Fibroblast of pulmonary artery (primary cell): Measurements from ENCODE around the gene SPATS2.
"Not testable (repeated sequence)": the region's sequence is repeated elsewhere in the genome, so short reads cannot be mapped to it uniquely, and the experiment has no call there.

Source experiments
- DNase-seq: peaks from one replicate; pipeline ENCODE4 v3.0.0-alpha.2; 2010; ENCODE audit warnings: low read depth
- H3K4me3 ChIP-seq: replicated peaks from 2 replicates; pipeline ENCODE4 v1.5.1; 2011; ENCODE audit warnings: low read depth, mild to moderate bottlenecking, control low read depth, low read length, moderate library complexity
- CTCF ChIP-seq: IDR thresholded peaks from 2 replicates; pipeline ENCODE4 v1.5.1; 2011; ENCODE audit warnings: mild to moderate bottlenecking, control low read depth, low read length, inconsistent platforms; ENCODE audit errors: missing control alignments

Gene SPATS2

DNA sequence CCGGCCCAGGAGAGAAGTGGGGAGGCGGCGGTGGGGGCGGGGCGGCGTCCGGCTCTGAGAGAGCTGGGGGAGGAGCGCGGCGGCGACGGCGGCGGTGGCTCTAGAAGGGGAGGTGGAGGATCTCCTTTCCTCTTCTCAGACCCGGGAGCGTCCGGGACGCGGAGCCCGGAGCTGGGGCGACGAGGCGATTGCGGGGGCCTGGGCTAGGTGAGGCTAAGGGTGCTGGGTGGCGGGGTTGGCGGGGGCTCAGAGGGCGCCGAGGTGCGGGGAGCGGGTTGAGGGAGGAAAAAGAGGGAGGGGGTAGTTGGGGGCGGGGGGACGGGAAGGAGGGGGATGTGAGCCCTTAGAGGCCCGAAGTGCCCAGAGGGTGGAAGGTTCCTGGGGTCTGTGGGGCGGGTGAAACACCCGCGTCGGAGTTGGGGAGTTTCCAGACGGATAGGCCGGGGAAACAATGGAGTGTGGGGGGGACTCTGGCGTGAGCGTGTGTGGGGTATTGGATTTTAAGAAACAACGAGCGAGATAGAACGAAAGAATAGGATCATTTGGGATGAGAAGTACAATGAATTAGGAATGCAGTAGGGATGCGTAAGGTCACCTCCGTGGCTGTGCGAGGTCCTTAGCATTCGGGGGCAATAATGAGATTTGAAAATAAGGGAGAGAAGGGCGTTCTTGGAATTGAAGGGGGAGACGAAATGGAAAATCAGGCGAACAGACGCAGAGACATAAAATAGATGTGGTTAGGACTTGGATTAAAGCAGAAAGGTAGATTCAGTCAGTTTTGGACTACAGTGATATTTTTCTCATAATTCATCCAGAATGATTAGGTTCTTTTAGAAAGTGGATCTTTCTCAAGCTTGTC, at the start of gene SPATS2:
SPATS2 (plus strand) TSS at position 82 of the 859 bp plus-strand sequence. CDS start 93,551 bp downstream, outside the sequence.
- peak; percentile 49 for DNase-seq
- TF ChIP-seq CTCF: no peak
- peak within 1 kb of the TSS; percentile 61 for H3K4me3 ChIP-seq

DNA sequence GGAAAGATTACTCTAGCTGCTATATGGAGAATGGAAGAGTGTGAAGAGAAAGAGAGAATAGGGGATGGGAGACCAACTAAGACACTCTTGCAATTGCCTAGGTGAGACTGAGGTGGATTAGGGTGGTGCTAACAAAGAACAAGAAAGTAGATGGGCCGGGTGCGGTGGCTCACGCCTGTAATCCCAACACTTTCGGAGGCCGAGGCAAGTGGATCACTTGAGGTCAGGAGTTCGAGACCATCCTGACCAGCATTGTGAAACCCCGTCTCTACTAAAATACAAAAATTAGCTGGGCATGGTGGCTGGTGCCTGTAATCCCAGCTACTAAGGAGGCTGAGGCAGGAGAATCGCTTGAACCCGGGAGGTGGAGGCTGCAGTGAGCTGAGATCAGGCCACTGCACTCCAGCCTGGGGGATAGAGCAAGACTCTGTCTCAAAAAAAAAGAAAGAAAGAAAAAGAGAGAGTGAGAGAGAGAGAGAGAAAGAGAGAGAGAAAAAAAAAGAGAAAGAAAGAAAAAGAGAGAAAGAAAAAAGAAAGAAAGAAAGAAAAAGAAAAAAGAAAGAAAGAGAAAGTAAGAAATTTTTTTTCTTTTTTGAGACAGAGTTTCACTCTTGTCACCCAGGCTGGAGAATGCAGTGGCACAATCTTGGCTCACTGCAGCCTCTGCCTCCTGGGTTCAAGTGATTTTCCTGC, 46.7 kb upstream of the SPATS2 start:
- H3K4me3 ChIP-seq, DNase-seq: not testable (repeated sequence)

GRCh38 chr12:49322367-49322707, 44.9 kb upstream of the SPATS2 start:
- no peak for TF ChIP-seq CTCF
- H3K4me3 ChIP-seq: peak overlapping the region; percentile 78
- no peak for DNase-seq

- peak within 1 kb of the TSS; percentile 78 for H3K4me3 ChIP-seq
- DNase-seq: peak; percentile 99
- TF ChIP-seq CTCF: no peak
These were observed 44.3 kb upstream of the SPATS2 start, which contains the start of gene TROAP for GRCh38 chr12:49322708-49323523. Gene TROAP, plus strand, starts transcription at chr12:49323255. Its CDS starts 354 bp downstream, at chr12:49323609.

GRCh38 chr12:49323524-49324097, 43.7 kb upstream of the SPATS2 start:
- no peak for TF ChIP-seq CTCF
- DNase-seq: no peak
- peak overlapping the region; percentile 78 for H3K4me3 ChIP-seq

- no peak for TF ChIP-seq CTCF
- no peak overlapping the region for H3K4me3 ChIP-seq
- DNase-seq: no peak
These were observed 41.7 kb upstream of the SPATS2 start for GRCh38 chr12:49325606-49326005.
